Parathyroid adenoma (tissue), 2 donors: ENCODE results near the gene BAG1.

ENCODE experiments used
- H2AFZ ChIP-seq: fragments of 300-600 bp; sonication (generic); one replicate; pipeline ENCODE4 v1.7.0; 2017; ENCODE audit warnings: antibody characterized with exemption, mild to moderate bottlenecking
- H3K27ac ChIP-seq: fragments of 300-600 bp; sonication (generic); one replicate; pipeline ENCODE4 v1.7.0; 2017
- H3K27me3 ChIP-seq: fragments of 300-600 bp; sonication (generic); one replicate; pipeline ENCODE4 v1.7.0; 2017; ENCODE audit warnings: low read length; ENCODE audit not compliant: control insufficient read depth, insufficient read depth
- H3K36me3 ChIP-seq: fragments of 300-600 bp; sonication (generic); one replicate; pipeline ENCODE4 v1.7.0; 2017; ENCODE audit warnings: low read length; ENCODE audit not compliant: control insufficient read depth, insufficient read depth
- H3K4me1 ChIP-seq: fragments of 300-600 bp; sonication (generic); one replicate; pipeline ENCODE4 v1.7.0; 2017; ENCODE audit warnings: control low read depth
- H3K4me2 ChIP-seq: fragments of 300-600 bp; sonication (generic); one replicate; pipeline ENCODE4 v1.7.0; 2017; ENCODE audit warnings: low read length
- H3K4me3 ChIP-seq: fragments of 300-600 bp; sonication (generic); one replicate; pipeline ENCODE4 v1.7.0; 2017; ENCODE audit warnings: low read depth, low read length
- H3K79me2 ChIP-seq: fragments of 300-600 bp; sonication (generic); one replicate; pipeline ENCODE4 v1.7.0; 2017; ENCODE audit warnings: control low read depth
- H3K9ac ChIP-seq: fragments of 300-600 bp; sonication (generic); one replicate; pipeline ENCODE4 v1.7.0; 2017; ENCODE audit warnings: mild to moderate bottlenecking
- H3K9me3 ChIP-seq: fragments of 300-600 bp; sonication (generic); one replicate; pipeline ENCODE4 v1.7.0; 2017; ENCODE audit warnings: low read length; ENCODE audit not compliant: control insufficient read depth
- TF ChIP-seq, protein P1 (sequence below): fragments of 300-600 bp; sonication (generic); IDR thresholded peaks from one replicate; pipeline ENCODE4 v1.7.0; 2017; ENCODE audit warnings: antibody characterized with exemption, mild to moderate bottlenecking
- donor health status: primary hyperparathyroidism.

Gene BAG1

DNA sequence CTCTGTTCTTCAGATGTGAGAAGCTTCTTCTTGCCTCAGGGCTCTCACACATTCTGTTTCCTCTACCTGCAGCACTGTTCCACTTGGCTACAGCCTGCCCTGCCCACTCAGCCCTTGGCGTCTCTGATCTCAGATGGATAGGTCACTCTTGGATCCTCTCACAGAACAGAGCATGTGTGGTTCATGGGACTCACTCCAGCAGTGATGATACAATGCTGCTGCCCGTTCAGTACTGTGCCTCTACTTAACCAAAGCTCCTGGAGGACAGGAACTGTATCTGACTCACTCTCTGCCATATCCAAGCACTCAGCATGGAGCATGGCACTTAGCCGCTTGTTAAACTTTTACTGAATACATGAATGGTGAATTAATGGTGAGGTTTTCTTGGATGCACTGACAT, 27.9 kb downstream of the BAG1 start:
- Histone ChIP-seq H2AFZ (no peak overlapping the region), H3K9me3 (no peaks in the 10 kb centered on the region), H3K4me3 (no peak overlapping the region), H3K36me3 (no peaks in the 10 kb centered on the region), H3K9ac (no peak overlapping the region), H3K27ac (no peak overlapping the region), H3K79me2 (no peaks in the 10 kb centered on the region), H3K4me1 (peaks cover 18% of the 10 kb centered on the region), H3K27me3 (no peaks in the 10 kb centered on the region), H3K4me2 (no peak overlapping the region)
- TF ChIP-seq, protein P1, sequence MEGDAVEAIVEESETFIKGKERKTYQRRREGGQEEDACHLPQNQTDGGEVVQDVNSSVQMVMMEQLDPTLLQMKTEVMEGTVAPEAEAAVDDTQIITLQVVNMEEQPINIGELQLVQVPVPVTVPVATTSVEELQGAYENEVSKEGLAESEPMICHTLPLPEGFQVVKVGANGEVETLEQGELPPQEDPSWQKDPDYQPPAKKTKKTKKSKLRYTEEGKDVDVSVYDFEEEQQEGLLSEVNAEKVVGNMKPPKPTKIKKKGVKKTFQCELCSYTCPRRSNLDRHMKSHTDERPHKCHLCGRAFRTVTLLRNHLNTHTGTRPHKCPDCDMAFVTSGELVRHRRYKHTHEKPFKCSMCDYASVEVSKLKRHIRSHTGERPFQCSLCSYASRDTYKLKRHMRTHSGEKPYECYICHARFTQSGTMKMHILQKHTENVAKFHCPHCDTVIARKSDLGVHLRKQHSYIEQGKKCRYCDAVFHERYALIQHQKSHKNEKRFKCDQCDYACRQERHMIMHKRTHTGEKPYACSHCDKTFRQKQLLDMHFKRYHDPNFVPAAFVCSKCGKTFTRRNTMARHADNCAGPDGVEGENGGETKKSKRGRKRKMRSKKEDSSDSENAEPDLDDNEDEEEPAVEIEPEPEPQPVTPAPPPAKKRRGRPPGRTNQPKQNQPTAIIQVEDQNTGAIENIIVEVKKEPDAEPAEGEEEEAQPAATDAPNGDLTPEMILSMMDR = no peak

DNA sequence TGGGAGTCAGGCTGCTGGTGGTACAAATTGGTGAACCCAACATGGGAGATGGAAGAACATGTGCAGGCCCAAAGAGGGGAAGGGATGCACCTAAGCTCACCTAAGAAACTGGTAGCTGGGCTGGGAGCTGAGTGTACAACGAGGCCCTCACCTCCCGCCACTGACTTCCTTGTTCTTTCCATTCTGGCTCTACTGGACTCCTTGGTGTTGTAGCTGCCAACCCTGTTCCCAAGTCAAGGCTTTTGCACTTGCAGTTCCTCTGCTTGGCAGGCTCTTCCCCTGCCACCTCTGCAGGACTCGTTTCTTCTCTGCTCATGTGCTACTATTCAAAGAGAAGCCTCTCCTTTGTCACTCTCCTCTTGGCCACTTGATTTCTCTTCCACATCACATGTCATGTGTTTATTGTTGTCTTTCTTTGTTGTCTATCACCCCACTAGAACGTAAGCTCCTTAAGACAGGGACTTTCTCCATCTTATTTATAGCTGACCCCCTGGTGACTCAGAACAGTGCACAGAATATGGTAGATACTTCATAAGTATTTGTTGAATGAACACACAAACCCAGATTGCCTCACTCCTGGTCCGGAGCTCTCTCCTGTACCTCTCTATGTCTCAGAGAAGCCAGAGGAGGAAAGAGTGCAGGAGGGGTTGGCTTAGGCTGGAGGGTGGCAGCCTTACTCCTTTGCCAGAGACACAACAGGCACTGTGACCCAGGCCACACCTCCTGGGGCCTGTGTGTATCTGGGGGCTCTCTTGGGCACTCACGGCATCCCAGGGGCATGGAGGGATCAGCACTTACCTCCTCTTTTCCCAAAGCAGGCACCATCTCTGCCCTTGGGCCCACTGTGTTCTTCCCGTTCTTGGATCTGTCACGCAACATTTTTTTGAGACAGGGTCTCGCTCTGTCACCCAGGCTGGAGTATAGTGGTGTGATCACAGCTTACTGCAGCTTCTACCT, 29.7 kb downstream of the BAG1 start:
- Histone ChIP-seq H3K4me2 (peak overlapping the region; percentile 28), H3K36me3 (no peaks in the 10 kb centered on the region), H3K9me3 (no peaks in the 10 kb centered on the region), H3K4me3 (no peak overlapping the region), H3K27ac (no peak overlapping the region), H2AFZ (no peak overlapping the region), H3K9ac (no peak overlapping the region), H3K79me2 (no peaks in the 10 kb centered on the region), H3K4me1 (peaks cover 12% of the 10 kb centered on the region), H3K27me3 (no peaks in the 10 kb centered on the region)
- TF ChIP-seq, protein P1 = no peak

DNA sequence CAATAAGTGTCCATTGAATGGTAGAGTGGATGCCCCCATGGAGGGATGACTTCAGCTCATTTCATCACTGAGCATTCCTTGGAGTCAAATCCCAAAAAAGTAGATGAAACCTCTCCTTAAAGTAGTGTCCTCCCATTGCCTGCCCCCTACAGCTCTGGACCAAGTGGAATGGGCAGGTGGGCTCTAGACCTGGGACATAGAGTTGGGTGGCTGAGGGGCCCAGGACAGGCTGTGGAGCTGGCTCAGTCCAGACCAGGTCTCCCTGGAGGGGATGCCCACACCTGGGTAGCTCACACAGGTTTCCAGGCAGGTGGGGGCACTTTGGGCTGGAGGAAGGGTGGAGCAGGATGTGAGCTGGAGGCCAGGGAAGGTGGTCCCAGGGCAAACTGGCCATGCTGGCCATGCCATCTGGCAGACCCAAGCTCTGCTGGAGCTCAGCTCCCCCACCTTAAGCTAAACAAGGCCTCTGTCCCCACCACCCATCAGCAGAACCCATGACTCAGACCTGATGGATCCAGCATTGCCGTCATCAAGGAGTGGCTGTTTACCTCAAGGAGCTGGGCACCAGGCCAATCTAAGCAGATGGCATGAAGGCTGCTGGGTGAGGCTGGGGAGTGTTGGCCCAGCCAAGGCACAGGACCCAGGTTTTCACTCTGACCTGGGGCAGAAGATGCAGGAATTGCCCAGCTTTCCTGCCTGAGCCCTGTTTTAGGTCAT, 30.7 kb downstream of the BAG1 start:
- peak overlapping the region; percentile 28 for H3K4me2 ChIP-seq
- TF ChIP-seq, protein P1 = no peak
- H3K9me3 ChIP-seq = no peaks in the 10 kb centered on the region
- no peak overlapping the region for H2AFZ ChIP-seq
- H3K79me2 ChIP-seq = no peaks in the 10 kb centered on the region
- H3K9ac ChIP-seq = no peak overlapping the region
- H3K27me3 ChIP-seq = no peaks in the 10 kb centered on the region
- H3K4me3 ChIP-seq = no peak overlapping the region
- H3K27ac ChIP-seq = no peak overlapping the region
- H3K4me1 ChIP-seq = peaks cover 9% of the 10 kb centered on the region
- H3K36me3 ChIP-seq = no peaks in the 10 kb centered on the region

DNA sequence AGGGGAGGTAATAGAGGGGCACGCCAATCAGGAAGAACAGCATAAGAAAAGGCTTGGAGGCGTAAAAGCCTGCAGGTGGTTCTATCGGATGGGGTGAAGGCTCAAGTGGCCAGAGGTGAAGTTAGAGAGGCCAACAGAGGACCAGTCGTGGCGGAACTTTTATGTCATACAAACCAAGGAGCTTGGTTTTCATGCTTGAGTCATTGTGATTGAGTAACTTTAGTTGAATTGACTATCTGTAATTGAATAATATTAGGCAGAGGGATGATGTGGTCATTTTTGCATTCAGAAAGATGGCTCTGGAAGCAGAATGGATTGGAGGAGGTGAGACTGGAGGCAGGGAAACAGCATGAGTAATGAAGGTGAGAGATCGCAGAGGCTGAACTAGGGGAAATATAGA, 31.7 kb downstream of the BAG1 start:
- no peaks in the 10 kb centered on the region for H3K79me2 ChIP-seq
- H3K9me3 ChIP-seq = no peaks in the 10 kb centered on the region
- no peak overlapping the region for H2AFZ ChIP-seq
- no peak overlapping the region for H3K4me2 ChIP-seq
- H3K27ac ChIP-seq = no peak overlapping the region
- no peak overlapping the region for H3K4me3 ChIP-seq
- peaks cover 9% of the 10 kb centered on the region for H3K4me1 ChIP-seq
- no peak overlapping the region for H3K9ac ChIP-seq
- no peaks in the 10 kb centered on the region for H3K27me3 ChIP-seq
- TF ChIP-seq, protein P1 = no peak
- no peaks in the 10 kb centered on the region for H3K36me3 ChIP-seq
